ENCODE data around the gene FBXO28. TPM values are rescaled to one million over a fixed set of nuclear protein-coding genes. Genes with fewer than 3 reads are reported as not detected.

The FBXO28 gene
- polyA plus RNA-seq, 3 donors, result 33.9 to 37.4 (median 36.3) TPM

DNA sequence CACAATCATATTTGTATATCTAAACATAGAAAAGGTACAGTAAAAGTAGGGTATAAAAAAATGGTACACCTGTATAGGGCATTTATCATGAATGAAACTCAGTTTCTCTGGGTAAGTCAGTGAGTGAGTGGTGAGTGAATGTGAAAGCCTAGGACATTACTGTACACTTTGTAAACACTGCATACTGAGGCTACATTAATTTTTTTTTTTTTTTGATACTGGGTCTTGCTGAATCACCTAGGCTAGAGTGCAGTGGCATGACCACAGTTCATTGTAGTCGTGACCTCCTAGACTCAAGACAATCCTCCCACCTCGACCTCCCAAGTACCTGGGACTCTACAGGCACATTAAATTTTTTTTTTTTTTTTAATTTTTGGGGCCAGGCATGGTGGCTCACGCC, 27.8 kb downstream of the FBXO28 start:
- DNase-seq (ENCODE audit: low read depth in 3 of 3, low spot score in 2 of 3), result no peak

DNA sequence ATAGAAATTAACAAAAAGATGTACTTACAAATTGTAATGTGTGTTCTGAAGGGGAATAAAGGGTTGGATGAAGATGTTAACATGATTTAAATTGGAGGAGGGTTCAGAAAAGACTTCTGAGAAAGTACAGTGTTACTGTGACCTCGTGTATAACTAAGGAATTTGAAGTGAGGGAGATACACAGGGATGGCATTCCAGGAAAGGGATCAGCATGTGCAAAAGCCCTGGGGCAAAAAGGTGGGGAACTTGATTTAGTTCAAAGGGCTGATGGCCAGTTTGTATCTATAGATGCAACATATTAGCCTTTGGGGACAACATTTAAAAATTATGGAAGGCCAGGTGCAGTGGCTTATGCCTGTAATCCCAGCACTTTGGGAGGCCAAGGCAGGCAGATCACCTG, 35.8 kb downstream of the FBXO28 start:
- DNase-seq (ENCODE audit: low read depth in 3 of 3, low spot score in 2 of 3), result no peak

DNA sequence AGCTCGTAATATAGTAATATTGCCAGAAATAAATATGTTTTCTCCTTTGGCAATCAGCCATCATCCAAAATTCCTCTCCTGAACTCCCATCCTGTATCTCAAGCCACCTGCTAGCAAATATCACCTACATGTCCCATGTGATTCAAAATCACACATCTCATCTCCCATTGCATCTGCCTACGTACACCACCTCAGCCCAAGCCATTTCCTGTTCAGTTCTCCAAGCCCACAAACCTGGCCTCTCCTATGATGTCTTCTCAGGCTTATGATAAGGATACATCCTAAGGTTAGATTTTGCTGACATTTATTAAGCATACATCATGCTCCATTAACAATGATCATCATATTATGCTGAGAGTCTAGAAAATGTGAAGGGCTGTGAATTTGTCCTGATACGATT, 37.2 kb downstream of the FBXO28 start:
- no peak for DNase-seq (ENCODE audit: low read depth in 3 of 3, low spot score in 2 of 3)

GRCh38 chr1:224157316-224157715, 43.4 kb downstream of the FBXO28 start:
- no peak for DNase-seq (ENCODE audit: low read depth in 3 of 3, low spot score in 2 of 3)

GRCh38 chr1:224159541-224159940, 45.6 kb downstream of the FBXO28 start:
- DNase-seq (ENCODE audit: low read depth in 3 of 3, low spot score in 2 of 3), result no peak

DNA sequence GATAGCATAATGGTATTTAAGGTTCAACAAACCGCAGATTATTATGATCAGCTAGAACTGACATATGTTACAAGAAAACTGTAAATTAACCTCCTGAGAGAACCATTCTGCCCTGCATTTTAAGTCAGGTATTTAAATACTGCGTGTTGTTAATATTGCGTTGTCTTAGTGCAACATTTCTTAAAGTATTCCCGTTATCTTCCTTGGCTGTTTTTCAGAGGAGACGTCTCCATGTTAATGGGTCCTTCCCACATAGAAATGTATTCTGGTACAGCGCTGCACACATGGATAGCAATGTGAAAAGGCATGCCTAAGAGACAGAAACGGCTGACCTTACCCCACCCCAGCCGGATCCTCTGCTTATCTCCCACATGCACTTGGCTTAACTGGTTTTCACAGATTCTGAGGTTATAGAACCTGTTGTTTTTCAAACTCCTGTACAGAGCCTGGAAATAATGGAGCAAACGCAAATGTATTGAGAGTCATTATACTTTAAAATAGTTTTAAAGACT, 46.3 kb downstream of the FBXO28 start:
- no peak for DNase-seq (ENCODE audit: low read depth in 3 of 3, low spot score in 2 of 3)

- no peak for DNase-seq (ENCODE audit: low read depth in 3 of 3, low spot score in 2 of 3)
Observed at GRCh38 chr1:224162768-224163167, 48.9 kb downstream of the FBXO28 start.

GRCh38 chr1:224163311-224163710, 49.4 kb downstream of the FBXO28 start:
- no peak for DNase-seq (ENCODE audit: low read depth in 3 of 3, low spot score in 2 of 3)

DNA sequence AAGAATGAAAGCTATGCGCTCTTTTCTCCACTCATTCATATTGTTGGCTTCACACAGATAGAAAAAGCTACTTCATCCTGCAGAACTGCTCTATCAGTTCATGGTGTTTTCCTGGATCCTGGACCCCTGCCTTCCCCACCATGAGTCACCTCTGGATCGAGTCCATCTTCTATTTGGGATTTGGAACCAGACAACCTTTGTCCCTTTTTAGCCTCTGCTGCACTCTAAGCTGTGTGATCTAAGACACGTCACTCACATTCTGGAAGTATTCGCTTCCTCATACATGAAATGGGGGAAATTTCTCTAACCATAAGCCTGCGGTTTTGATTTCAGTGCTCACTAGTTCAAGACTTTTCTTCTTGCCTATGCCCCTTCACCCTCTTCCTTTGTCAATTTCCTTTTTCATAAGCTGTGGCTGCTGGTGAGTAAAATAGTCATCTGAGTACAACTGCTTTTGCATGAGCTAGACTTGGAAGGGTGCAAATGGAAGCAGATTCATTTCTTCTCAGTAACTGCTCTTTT, 55.0 kb downstream of the FBXO28 start:
- DNase-seq (ENCODE audit: low read depth in 3 of 3, low spot score in 2 of 3), result no peak

GRCh38 chr1:224169718-224170270, 55.9 kb downstream of the FBXO28 start:
- DNase-seq (ENCODE audit: low read depth in 3 of 3, low spot score in 2 of 3), result no peak

DNA sequence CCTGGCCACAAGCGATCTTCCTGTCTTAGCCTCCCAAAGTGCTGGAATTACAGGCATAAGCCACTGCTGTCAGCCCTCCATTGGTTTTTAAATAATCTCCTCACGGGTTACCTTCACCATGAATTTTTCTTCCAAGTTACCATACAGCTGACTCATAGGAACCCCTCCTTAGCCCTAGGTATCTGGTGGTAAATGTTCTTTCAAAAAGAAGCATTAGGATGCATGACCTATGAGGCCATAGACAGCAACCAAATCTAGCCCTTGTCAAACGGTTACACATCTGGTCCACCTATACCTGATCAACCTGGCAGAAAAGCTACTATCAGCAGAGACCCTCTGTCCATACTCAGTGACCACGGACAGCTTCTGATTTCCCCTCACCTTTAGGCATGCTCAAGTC, 56.4 kb downstream of the FBXO28 start:
- no peak for DNase-seq (ENCODE audit: low read depth in 3 of 3, low spot score in 2 of 3)

DNA sequence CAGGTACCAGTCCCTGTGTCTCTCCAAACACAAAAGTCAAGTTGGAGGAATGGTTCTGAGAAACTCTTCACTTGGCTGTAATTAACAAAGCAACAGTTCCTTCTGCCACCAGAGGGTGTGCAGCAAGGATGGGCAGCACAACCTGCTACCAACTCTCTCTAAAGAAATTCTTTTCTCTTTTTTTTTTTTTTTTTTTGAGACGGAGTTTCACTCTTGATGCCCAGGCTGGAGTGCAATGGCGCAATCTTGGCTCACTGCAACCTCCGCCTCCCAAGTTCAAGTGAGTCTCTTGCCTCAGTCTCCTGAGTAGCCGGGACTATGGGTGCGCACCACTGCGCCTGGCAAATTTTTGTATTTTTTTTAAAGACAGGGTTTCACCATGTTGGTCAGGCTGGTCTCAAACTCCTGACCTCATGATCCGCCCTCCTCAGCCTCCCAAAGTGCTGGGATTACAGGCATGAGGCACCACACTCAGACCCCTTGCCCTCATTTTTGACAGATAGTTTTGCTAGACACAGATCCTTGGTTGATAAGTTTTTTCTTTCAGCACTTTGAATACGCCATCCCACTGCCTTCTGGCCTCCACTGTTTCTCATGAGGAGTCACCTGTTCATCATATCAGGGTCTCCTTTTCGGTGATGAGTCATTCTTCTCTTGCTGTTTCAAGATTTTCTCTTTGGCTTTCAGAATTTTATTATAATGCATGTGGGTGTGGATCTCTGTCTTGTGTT, 57.0 kb downstream of the FBXO28 start:
- no peak for DNase-seq (ENCODE audit: low read depth in 3 of 3, low spot score in 2 of 3)

DNA sequence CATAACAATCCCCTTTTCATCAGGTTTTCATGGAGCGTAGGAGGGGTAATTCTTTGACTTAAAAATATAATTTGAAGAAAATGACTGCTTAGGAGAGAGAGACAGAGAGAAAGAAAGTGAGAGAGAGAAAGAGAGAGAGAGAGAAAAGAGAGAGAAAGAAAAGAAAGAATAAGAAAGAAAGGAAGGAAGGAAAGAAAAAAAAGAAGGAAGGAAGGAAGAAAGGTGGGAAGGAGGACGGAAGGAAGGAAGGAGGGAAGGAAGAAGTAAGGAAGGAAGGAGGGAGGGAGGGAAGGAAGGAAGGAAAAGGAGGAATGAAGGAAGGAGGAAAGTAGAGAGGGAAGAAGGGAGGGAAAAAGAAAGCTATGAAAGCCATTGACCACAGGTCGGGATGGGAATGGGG, 58.3 kb downstream of the FBXO28 start:
- no peak for DNase-seq (ENCODE audit: low read depth in 3 of 3, low spot score in 2 of 3)

DNA sequence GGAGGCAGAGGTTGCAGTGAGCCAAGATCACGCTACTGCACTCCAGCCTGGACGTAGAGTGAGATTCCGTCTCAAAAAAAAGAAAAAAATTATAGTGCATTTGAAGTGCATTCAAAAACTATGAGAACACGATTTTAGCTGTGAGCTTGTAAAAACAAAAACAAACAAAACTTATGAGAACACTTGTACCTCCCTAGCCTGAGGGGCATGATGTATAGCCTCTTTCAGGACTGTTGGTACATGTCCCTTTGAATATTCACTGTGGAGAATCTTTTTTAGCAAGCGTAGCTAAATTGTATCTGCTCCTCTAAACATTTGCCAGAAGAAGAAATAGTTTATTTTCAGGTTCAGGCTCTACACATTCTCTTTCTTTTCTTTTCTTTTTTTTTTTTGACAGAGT, 59.6 kb downstream of the FBXO28 start:
- no peak for DNase-seq (ENCODE audit: low read depth in 3 of 3, low spot score in 2 of 3)

GRCh38 chr1:224175617-224176016, 61.7 kb downstream of the FBXO28 start:
- no peak for DNase-seq (ENCODE audit: low read depth in 3 of 3, low spot score in 2 of 3)

DNA sequence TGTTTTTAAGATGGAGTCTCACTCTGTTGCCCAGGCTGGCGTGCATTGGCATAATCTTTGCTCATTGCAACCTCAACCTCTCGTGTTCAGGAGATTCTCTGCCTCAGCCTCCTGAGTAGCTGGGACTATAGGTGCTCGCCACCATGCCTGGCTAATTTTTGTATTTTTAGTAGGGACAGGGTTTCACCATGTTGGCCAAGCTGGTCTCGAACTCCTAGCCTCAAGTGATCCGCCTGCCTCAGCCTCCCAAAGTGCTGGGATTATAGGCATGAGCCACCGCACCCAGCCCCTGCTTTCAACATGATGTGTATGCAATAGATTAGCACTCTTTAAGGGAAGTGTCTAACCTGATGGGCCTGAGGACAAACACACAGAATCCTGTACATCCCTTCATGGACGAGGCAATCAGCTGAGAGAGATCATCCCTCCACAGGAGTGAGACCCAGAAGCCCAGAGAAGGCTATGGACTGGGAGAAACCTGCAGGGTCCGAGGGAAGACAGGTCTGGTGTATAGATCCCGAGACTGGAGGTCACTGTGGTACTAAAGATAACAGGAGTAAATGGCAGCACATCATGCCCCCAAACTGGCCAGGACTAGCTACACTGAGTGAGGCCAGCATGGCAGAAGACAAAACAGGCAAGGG, 63.6 kb downstream of the FBXO28 start:
- no peak for DNase-seq (ENCODE audit: low read depth in 3 of 3, low spot score in 2 of 3)

- DNase-seq (ENCODE audit: low read depth in 3 of 3, low spot score in 2 of 3), result no peak
Observed at GRCh38 chr1:224178894-224179293, 65.0 kb downstream of the FBXO28 start.

- DNase-seq (ENCODE audit: low read depth in 3 of 3, low spot score in 2 of 3), result no peak
Observed at GRCh38 chr1:224180783-224181452, 67.0 kb downstream of the FBXO28 start.

DNA sequence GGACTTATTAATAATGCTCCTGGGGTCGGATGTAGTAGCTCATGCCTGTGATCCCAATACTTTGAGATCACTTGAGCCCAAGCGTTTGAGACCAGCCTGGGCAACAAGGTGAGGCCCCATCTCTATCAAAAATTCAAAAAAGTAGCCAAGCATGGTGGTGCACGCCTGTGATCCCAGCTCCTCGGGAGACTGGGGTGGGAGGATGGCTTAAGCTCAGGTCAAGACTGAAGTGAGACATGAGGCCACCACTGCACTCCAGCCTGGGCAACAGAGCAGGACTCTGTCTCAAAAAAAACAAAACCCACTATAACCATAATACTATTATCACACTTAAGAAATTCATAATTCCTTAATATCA, 67.5 kb downstream of the FBXO28 start:
- DNase-seq (ENCODE audit: low read depth in 3 of 3, low spot score in 2 of 3), result no peak

- no peak for DNase-seq (ENCODE audit: low read depth in 3 of 3, low spot score in 2 of 3)
Observed at GRCh38 chr1:224182057-224182865, 68.3 kb downstream of the FBXO28 start.

All from right renal cortex interstitium (tissue), 3 donors.